ENCODE measurements around the gene A2M. TPM values are rescaled to one million over a fixed set of nuclear protein-coding genes. Genes with fewer than 3 reads are reported as not detected.
A peak's percentile ranks its signal among the peaks of the same experiment; 100 is the strongest.

A2M gene
- total RNA-seq, 2 donors from 2014 or later = 0.59 TPM; not detected in 1

- no peaks in the 10 kb centered on the region for H3K27me3 Mint-ChIP-seq
- H3K27ac Mint-ChIP-seq = no peak overlapping the region
- ATAC-seq (no peak), DNase-seq (ENCODE audit: low spot score) (no peak)
- no peaks in the 10 kb centered on the region for H3K9me3 Mint-ChIP-seq
- peaks cover 5 to 7% of the 10 kb centered on the region in 2 donors for H3K4me1 Mint-ChIP-seq (ENCODE audit: low read depth in 2 of 2)
- no peak overlapping the region for H3K4me3 Mint-ChIP-seq
- no peaks in the 10 kb centered on the region for H3K36me3 Mint-ChIP-seq
These were observed 17.6 kb upstream of the A2M start for GRCh38 chr12:9133216-9133916.

DNA sequence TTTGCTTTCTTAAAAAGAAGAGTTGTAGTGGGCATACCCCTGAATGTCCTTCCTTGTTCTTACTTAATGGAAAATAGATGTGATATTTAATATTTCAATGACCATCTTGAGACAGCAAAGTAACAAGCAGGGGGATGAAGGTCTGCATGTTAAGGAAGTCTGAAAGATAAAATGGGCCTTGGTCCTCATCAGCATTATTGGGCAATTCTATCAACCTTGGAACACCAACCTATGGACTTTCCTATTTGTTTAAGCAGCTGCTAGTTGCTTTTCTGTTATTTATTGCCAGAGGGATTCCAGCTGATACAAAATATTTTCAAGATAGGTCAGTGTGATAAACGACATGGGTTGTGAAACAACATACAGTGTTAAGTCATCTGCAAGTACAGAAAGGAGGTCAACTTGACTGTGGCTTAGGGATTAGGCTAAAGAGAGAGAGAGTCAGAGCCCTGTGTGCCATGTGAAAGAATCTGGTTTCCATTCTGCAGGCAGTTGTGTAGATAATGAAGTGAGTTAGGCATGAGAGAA is 16.4 kb upstream of the A2M start:
- Mint-ChIP-seq H3K9me3 (no peaks in the 10 kb centered on the region), H3K4me3 (no peak overlapping the region), H3K27ac (no peak overlapping the region), H3K27me3 (no peaks in the 10 kb centered on the region), H3K36me3 (no peaks in the 10 kb centered on the region), H3K4me1 (ENCODE audit: low read depth in 2 of 2) (peaks cover 5 to 7% of the 10 kb centered on the region in 2 donors)
- ATAC-seq = no peak
- no peak for DNase-seq (ENCODE audit: low spot score)

GRCh38 chr12:9130244-9130643 is 14.5 kb upstream of the A2M start:
- Mint-ChIP-seq H3K27me3 (no peaks in the 10 kb centered on the region), H3K27ac (no peak overlapping the region), H3K4me3 (no peak overlapping the region), H3K36me3 (no peaks in the 10 kb centered on the region), H3K4me1 (ENCODE audit: low read depth in 2 of 2) (peaks cover 5 to 7% of the 10 kb centered on the region in 2 donors), H3K9me3 (no peaks in the 10 kb centered on the region)
- ATAC-seq (no peak), DNase-seq (ENCODE audit: low spot score) (no peak)

DNA sequence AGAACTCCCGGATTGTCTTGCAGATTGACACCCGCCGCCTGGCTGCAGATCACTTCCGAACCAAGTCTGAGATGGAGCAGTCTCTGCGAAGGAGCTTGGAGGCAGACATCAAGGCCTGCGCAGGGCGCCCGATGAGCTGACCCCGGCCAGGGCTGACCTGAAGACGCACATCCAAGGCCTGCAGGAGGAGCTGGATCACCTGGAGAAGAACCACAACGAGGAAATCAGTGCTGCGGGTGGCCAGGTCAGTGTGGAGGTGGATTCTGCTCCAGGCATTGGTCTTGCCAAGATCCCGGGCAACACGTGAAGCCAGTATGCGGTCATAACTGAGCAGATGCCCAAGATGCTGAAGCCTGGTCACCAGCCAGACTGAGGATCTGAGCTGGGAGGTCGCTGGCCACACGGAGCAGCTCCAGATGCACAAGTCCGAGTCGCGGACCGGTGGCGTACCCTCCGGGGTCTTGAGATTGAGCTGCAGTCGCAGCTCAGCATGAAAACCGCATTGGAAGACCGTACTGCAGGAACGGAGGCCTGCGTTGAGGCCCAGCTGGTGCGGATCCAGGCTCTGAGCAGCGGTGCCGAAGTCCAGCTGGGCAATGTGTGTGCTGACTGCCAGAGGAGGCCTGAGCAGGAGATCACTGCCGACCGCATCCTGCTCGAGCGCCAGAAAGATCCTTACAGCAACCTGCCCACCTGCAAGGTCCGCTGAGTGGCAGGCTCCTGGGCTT is 12.4 kb upstream of the A2M start:
- H3K36me3 Mint-ChIP-seq = no peaks in the 10 kb centered on the region
- H3K9me3 Mint-ChIP-seq = no peaks in the 10 kb centered on the region
- DNase-seq (ENCODE audit: low spot score) (no peak), ATAC-seq (no peak)
- H3K4me3 Mint-ChIP-seq = no peak overlapping the region
- no peak overlapping the region for H3K27ac Mint-ChIP-seq
- H3K27me3 Mint-ChIP-seq = no peaks in the 10 kb centered on the region
- H3K4me1 Mint-ChIP-seq (ENCODE audit: low read depth in 2 of 2) = peaks cover 4 to 5% of the 10 kb centered on the region in 2 donors

DNA sequence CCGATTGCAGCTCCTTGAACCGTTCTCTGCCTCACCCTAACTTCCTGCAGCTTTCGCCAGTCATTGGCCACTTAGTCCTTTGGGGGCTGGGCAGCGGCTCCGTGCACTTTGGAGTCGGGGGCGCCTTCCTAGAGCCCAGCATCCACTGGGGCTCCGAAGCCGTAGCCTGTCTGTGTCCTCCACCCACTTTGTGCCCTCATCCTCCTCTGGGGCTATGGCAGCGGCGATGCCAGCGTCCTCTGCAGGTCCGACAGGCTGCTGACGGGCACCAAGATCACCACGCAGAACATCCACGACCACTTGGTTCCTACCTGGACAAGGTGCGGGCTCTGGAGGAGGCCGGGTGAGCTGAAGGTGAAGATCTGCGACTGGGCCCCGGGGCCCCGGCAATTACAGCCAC is 11.8 kb upstream of the A2M start:
- peaks cover 4% of the 10 kb centered on the region in 2 donors for H3K4me1 Mint-ChIP-seq (ENCODE audit: low read depth in 2 of 2)
- no peaks in the 10 kb centered on the region for H3K27me3 Mint-ChIP-seq
- no peaks in the 10 kb centered on the region for H3K9me3 Mint-ChIP-seq
- H3K4me3 Mint-ChIP-seq = no peak overlapping the region
- H3K27ac Mint-ChIP-seq = no peak overlapping the region
- no peaks in the 10 kb centered on the region for H3K36me3 Mint-ChIP-seq
- DNase-seq (ENCODE audit: low spot score) = no peak
- ATAC-seq = no peak

DNA sequence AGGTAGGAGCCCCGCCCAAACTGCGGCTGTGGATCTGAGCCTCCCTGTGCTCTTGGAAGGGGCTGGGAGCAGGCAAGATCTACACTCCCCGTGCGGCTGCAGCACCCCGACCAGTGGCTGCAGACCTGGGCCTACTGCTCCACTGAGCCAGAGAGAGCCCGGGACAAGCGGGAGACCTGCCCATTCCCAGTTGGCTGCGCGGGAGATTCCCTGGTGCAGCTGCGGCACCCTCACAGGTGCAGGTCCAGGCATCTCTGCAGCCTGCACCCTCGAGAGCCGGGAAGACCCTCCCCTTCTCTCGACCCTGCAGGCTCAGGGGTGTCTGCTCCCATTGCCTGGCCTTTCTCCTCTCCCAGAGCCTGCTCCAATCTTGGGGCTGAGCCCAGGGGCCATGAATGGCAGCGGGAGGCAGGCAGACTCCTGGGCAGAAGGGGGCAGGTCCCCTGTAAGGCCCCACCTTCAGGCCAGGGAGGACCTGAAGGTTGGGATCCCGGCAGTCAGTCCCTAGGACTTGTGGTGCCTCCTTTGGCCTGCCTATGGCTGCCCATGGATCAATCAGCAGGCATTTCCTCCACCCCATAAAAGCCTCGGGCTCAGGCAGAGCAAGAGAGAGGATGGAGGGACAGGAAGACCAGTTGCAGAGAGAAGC is 8.8 kb upstream of the A2M start:
- no peaks in the 10 kb centered on the region for H3K9me3 Mint-ChIP-seq
- ATAC-seq = peak; percentile 6 to 9
- H3K4me3 Mint-ChIP-seq = no peak overlapping the region
- DNase-seq (ENCODE audit: low spot score) = no peak
- H3K36me3 Mint-ChIP-seq = no peaks in the 10 kb centered on the region
- no peak overlapping the region for H3K27ac Mint-ChIP-seq
- peaks cover 0 to 4% of the 10 kb centered on the region in 2 donors for H3K4me1 Mint-ChIP-seq (ENCODE audit: low read depth in 2 of 2)
- no peaks in the 10 kb centered on the region for H3K27me3 Mint-ChIP-seq

DNA sequence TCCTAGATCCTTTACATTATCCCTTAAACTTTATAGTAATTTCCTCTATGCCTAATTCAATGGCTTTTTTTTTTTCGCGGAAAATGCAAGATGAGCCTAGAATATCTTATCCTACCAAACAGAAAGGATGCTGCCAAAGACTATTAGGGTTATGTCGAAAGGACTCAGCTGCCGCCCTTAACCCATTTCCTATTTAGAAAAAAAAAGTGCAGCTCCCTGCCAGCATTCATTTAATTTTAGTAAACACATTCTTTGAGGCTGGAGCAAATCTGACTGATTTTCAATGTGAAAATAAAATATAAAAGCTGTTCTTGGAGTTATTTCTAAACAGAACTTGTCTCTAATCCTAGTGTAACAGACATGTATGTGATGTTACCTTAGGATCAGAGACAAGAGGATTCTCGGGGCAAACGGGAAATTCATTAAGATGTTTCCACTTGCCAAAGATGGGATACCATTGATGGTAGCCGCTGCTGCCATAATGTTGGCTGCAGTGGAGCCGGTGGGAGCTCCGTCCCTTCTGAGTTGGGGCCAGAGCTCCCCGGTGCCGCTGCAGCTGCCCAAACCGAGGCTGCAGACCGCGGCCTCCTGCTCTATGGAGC is 8.2 kb upstream of the A2M start:
- Mint-ChIP-seq H3K27ac (no peak overlapping the region), H3K4me1 (ENCODE audit: low read depth in 2 of 2) (peaks cover 0 to 4% of the 10 kb centered on the region in 2 donors), H3K4me3 (no peak overlapping the region), H3K9me3 (no peaks in the 10 kb centered on the region), H3K36me3 (no peaks in the 10 kb centered on the region), H3K27me3 (no peaks in the 10 kb centered on the region)
- ATAC-seq = peak in 1 of 2 donors; percentile 9
- no peak for DNase-seq (ENCODE audit: low spot score)

DNA sequence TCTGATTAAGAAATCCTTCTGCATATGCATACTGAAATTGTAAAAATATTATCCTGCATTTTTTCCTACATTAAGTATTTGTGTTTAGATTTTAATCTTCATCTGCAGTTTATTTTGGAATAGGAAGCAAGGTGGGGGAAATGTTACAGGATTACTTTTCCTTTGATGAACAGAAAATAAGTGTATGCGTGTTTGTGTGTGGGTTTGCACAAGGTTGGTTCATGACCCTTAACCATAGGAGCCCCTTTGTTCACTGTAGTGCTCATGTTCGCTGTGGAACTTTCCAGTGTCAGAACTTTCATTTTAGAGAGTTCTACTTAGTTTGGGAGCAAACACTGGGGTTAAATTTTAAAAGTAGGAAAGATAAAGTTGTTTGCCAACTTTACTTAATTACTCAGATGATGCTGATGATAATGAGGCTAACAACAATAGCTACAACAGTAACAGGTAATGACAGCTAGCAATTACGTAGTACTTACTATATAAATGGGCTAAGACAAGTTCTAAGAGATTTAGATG is 6.4 kb upstream of the A2M start:
- no peak for DNase-seq (ENCODE audit: low spot score)
- peaks cover 9 to 16% of the 10 kb centered on the region in 2 donors for H3K4me1 Mint-ChIP-seq (ENCODE audit: low read depth in 2 of 2)
- H3K4me3 Mint-ChIP-seq = no peak overlapping the region
- no peaks in the 10 kb centered on the region for H3K9me3 Mint-ChIP-seq
- H3K36me3 Mint-ChIP-seq = no peaks in the 10 kb centered on the region
- no peak overlapping the region for H3K27ac Mint-ChIP-seq
- no peak for ATAC-seq
- H3K27me3 Mint-ChIP-seq = no peaks in the 10 kb centered on the region

GRCh38 chr12:9120487-9121184 is 4.9 kb upstream of the A2M start:
- no peaks in the 10 kb centered on the region for H3K36me3 Mint-ChIP-seq
- no peaks in the 10 kb centered on the region for H3K27me3 Mint-ChIP-seq
- H3K9me3 Mint-ChIP-seq = no peaks in the 10 kb centered on the region
- no peak for DNase-seq (ENCODE audit: low spot score)
- peaks cover 17 to 31% of the 10 kb centered on the region in 2 donors for H3K4me1 Mint-ChIP-seq (ENCODE audit: low read depth in 2 of 2)
- no peak overlapping the region for H3K4me3 Mint-ChIP-seq
- H3K27ac Mint-ChIP-seq = no peak overlapping the region
- peak in 1 of 2 donors; percentile 36 for ATAC-seq

- H3K4me1 Mint-ChIP-seq (ENCODE audit: low read depth in 2 of 2) = peaks cover 20 to 32% of the 10 kb centered on the region in 2 donors
- ATAC-seq = peak in 1 of 2 donors; percentile 48
- DNase-seq (ENCODE audit: low spot score) = no peak
- no peak overlapping the region for H3K4me3 Mint-ChIP-seq
- H3K27ac Mint-ChIP-seq = peak overlapping the region in 1 of 2 donors; percentile 0
- H3K9me3 Mint-ChIP-seq = no peaks in the 10 kb centered on the region
- H3K27me3 Mint-ChIP-seq = no peaks in the 10 kb centered on the region
- H3K36me3 Mint-ChIP-seq = no peaks in the 10 kb centered on the region
These were observed 2.4 kb upstream of the A2M start for GRCh38 chr12:9118158-9118557.

DNA sequence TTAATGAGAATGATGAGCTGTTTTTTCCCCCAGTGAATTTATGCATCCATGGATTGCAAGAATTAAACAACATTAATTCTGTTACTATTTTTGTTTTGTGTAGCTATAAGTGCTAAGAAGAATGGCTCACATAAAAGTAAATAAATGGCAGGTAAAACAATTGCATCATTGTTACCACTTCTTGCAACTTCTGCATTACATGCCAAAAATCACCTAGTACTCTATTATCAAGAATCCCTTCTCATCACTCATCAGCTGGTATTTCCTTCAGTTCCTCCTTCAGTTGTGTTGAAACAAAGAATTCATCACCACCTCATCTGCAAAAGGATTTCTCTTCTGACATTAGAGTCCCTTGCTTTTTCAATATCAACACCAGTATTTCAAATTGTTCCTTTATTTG is 773 bp downstream of the A2M start:
- Mint-ChIP-seq H3K27me3 (no peaks in the 10 kb centered on the region), H3K27ac (no peak overlapping the region), H3K4me3 (no peak overlapping the region), H3K36me3 (no peaks in the 10 kb centered on the region), H3K9me3 (no peaks in the 10 kb centered on the region), H3K4me1 (ENCODE audit: low read depth in 2 of 2) (peaks cover 25 to 34% of the 10 kb centered on the region in 2 donors)
- ATAC-seq (no peak), DNase-seq (ENCODE audit: low spot score) (no peak)

GRCh38 chr12:9113987-9114309 is 1.8 kb downstream of the A2M start:
- Mint-ChIP-seq H3K4me1 (ENCODE audit: low read depth in 2 of 2) (peaks cover 25 to 33% of the 10 kb centered on the region in 2 donors), H3K4me3 (no peak overlapping the region), H3K27me3 (no peaks in the 10 kb centered on the region), H3K36me3 (no peaks in the 10 kb centered on the region), H3K27ac (no peak overlapping the region), H3K9me3 (no peaks in the 10 kb centered on the region)
- no peak for ATAC-seq
- no peak for DNase-seq (ENCODE audit: low spot score)

GRCh38 chr12:9113296-9113986 is 2.3 kb downstream of the A2M start:
- no peaks in the 10 kb centered on the region for H3K36me3 Mint-ChIP-seq
- peaks cover 22 to 29% of the 10 kb centered on the region in 2 donors for H3K4me1 Mint-ChIP-seq (ENCODE audit: low read depth in 2 of 2)
- no peak overlapping the region for H3K4me3 Mint-ChIP-seq
- no peaks in the 10 kb centered on the region for H3K9me3 Mint-ChIP-seq
- ATAC-seq (no peak), DNase-seq (ENCODE audit: low spot score) (no peak)
- H3K27ac Mint-ChIP-seq = no peak overlapping the region
- H3K27me3 Mint-ChIP-seq = no peaks in the 10 kb centered on the region
